ENCODE results near the gene UBE2A. TPM values are rescaled to one million over a fixed set of nuclear protein-coding genes. Genes with fewer than 3 reads are reported as not detected.

UBE2A gene
- total RNA-seq, 2 experiments from 2014 or later = 54.7 to 60.3 TPM

Other genes starting within 250 kb of the UBE2A start
- gene SLC25A43, start 175.2 kb upstream of the UBE2A start, total RNA-seq = 1 to 10 TPM; 4.9 to 5.9 TPM
- gene SLC25A5, start 106.1 kb upstream of the UBE2A start, total RNA-seq = 100 to 1,000 TPM; 794 to 829 TPM
- gene STEEP1, start 9.2 kb upstream of the UBE2A start, total RNA-seq = 10 to 100 TPM; 23.5 to 27.4 TPM
- 10 to 100 TPM; 29.8 to 30.9 TPM for gene NKRF, start 31.9 kb downstream of the UBE2A start, total RNA-seq
- gene SEPTIN6, start 118.6 kb downstream of the UBE2A start, total RNA-seq = 100 to 1,000 TPM; 187 to 202 TPM
- under 1 TPM; 0.14 to 0.18 TPM for gene SOWAHD, start 184.0 kb downstream of the UBE2A start, total RNA-seq
- gene RPL39, start 217.1 kb downstream of the UBE2A start, total RNA-seq = 1,000 to 10,000 TPM; 2,459 to 2,591 TPM

All from activated naive CD8-positive, alpha-beta T cell treated with anti-CD3 and anti-CD28 coated beads for 36 hours (primary cell).